ENCODE measurements around the gene TUBA1A.

- TF ChIP-seq KDM5A (IDR thresholded peaks at IDR 0.05) (no peak), CTCF (IDR thresholded peaks at IDR 0.05) (no peak), JUN (IDR thresholded peaks at IDR 0.05) (no peak), TP53 (CRISPR knock-in tag; IDR thresholded peaks at IDR 0.05) (no peak), EP300 (IDR thresholded peaks at IDR 0.05) (no peak), CBX2 (IDR thresholded peaks at IDR 0.05; ENCODE audit: borderline replicate concordance, low read depth) (no peak), KDM1A (IDR thresholded peaks at IDR 0.05; ENCODE audit: low read depth) (no peak)
These were observed 19.8 kb upstream of the TUBA1A start for GRCh38 chr12:49208676-49209075.
